ENCODE results near the gene FGF9.

FGF9 gene

GRCh38 chr13:21691928-21692327 is 21.1 kb downstream of the FGF9 start:
- no peak overlapping the region for H3K9ac ChIP-seq
- no peak overlapping the region for H2AFZ ChIP-seq
- no peaks in the 10 kb centered on the region for H3K9me3 ChIP-seq (ENCODE audit: control insufficient read depth, low read length)
- H3K4me2 ChIP-seq (ENCODE audit: low read length), result no peak overlapping the region
- TF ChIP-seq, protein P1, sequence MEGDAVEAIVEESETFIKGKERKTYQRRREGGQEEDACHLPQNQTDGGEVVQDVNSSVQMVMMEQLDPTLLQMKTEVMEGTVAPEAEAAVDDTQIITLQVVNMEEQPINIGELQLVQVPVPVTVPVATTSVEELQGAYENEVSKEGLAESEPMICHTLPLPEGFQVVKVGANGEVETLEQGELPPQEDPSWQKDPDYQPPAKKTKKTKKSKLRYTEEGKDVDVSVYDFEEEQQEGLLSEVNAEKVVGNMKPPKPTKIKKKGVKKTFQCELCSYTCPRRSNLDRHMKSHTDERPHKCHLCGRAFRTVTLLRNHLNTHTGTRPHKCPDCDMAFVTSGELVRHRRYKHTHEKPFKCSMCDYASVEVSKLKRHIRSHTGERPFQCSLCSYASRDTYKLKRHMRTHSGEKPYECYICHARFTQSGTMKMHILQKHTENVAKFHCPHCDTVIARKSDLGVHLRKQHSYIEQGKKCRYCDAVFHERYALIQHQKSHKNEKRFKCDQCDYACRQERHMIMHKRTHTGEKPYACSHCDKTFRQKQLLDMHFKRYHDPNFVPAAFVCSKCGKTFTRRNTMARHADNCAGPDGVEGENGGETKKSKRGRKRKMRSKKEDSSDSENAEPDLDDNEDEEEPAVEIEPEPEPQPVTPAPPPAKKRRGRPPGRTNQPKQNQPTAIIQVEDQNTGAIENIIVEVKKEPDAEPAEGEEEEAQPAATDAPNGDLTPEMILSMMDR (IDR thresholded peaks at IDR 0.05), result no peak
- no peak overlapping the region for H3K4me3 ChIP-seq (ENCODE audit: low read depth, low read length)
- no peaks in the 10 kb centered on the region for H3K4me1 ChIP-seq
- H3K79me2 ChIP-seq, result no peaks in the 10 kb centered on the region
- H3K36me3 ChIP-seq (ENCODE audit: control insufficient read depth, insufficient read depth, low read length), result no peaks in the 10 kb centered on the region
- H3K27me3 ChIP-seq (ENCODE audit: control insufficient read depth, insufficient read depth, low read length), result no peaks in the 10 kb centered on the region
- H3K27ac ChIP-seq, result no peak overlapping the region

GRCh38 chr13:21694831-21695230 is 24.0 kb downstream of the FGF9 start:
- no peaks in the 10 kb centered on the region for H3K36me3 ChIP-seq (ENCODE audit: control insufficient read depth, insufficient read depth, low read length)
- no peaks in the 10 kb centered on the region for H3K27me3 ChIP-seq (ENCODE audit: control insufficient read depth, insufficient read depth, low read length)
- TF ChIP-seq, protein P1 (IDR thresholded peaks at IDR 0.05), result no peak
- no peak overlapping the region for H3K9ac ChIP-seq
- no peak overlapping the region for H3K4me3 ChIP-seq (ENCODE audit: low read depth, low read length)
- H3K9me3 ChIP-seq (ENCODE audit: control insufficient read depth, low read length), result no peaks in the 10 kb centered on the region
- no peaks in the 10 kb centered on the region for H3K79me2 ChIP-seq
- no peaks in the 10 kb centered on the region for H3K4me1 ChIP-seq
- H2AFZ ChIP-seq, result no peak overlapping the region
- H3K27ac ChIP-seq, result no peak overlapping the region
- no peak overlapping the region for H3K4me2 ChIP-seq (ENCODE audit: low read length)

DNA sequence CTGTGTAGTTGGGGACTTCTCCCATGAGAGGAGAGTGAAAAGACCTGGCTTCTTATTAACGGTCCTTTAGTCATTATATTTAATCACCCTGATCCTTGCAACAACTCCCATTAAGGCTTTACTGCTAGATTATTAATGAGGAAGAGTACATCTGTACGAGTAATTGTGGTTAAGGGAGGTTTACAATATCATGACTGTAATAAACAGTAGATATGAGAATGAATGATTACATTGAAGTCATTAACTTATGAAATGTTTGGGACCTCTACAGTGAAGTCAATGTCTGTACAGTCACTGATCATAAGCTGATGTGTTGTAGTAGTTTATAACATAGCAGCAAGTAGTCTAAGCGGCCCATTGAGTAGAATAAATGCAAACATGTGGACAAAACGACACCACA is 24.7 kb downstream of the FGF9 start:
- TF ChIP-seq, protein P1 (IDR thresholded peaks at IDR 0.05), result no peak
- H3K4me1 ChIP-seq, result no peaks in the 10 kb centered on the region

GRCh38 chr13:21696865-21697448 is 26.1 kb downstream of the FGF9 start:
- Histone ChIP-seq H3K9me3 (ENCODE audit: control insufficient read depth, low read length) (no peaks in the 10 kb centered on the region), H2AFZ (no peak overlapping the region), H3K27me3 (ENCODE audit: control insufficient read depth, insufficient read depth, low read length) (no peaks in the 10 kb centered on the region), H3K79me2 (no peaks in the 10 kb centered on the region), H3K4me3 (ENCODE audit: low read depth, low read length) (no peak overlapping the region), H3K36me3 (ENCODE audit: control insufficient read depth, insufficient read depth, low read length) (no peaks in the 10 kb centered on the region), H3K4me2 (ENCODE audit: low read length) (no peak overlapping the region), H3K9ac (no peak overlapping the region), H3K4me1 (no peaks in the 10 kb centered on the region), H3K27ac (no peak overlapping the region)
- TF ChIP-seq, protein P1 (IDR thresholded peaks at IDR 0.05), result no peak

More for the DNA sequence above, 24.7 kb downstream of the FGF9 start:
- H2AFZ ChIP-seq, result no peak overlapping the region
- H3K9me3 ChIP-seq (ENCODE audit: control insufficient read depth, low read length), result no peaks in the 10 kb centered on the region
- no peaks in the 10 kb centered on the region for H3K36me3 ChIP-seq (ENCODE audit: control insufficient read depth, insufficient read depth, low read length)
- H3K27ac ChIP-seq, result no peak overlapping the region
- H3K4me2 ChIP-seq (ENCODE audit: low read length), result no peak overlapping the region
- H3K4me3 ChIP-seq (ENCODE audit: low read depth, low read length), result no peak overlapping the region
- H3K9ac ChIP-seq, result no peak overlapping the region
- H3K79me2 ChIP-seq, result no peaks in the 10 kb centered on the region
- H3K27me3 ChIP-seq (ENCODE audit: control insufficient read depth, insufficient read depth, low read length), result no peaks in the 10 kb centered on the region

All from parathyroid adenoma (tissue), 2 donors.